CD4-positive, CD25-positive, alpha-beta regulatory T cell (primary cell): ENCODE measurements around the gene BAIAP2. TPM values are rescaled to one million over a fixed set of nuclear protein-coding genes. Genes with fewer than 3 reads are reported as not detected.

Experiments used
- ATAC-seq, 2 donors: fragments of 150-1000 bp; cut with Tn5 transposase; one replicate each; pipeline ENCODE4 v1.10.0; 2021; ENCODE audit warnings: low read depth in 2 of 2, moderate number of reproducible peaks in 2 of 2, moderate library complexity in 1 of 2
- DNase-seq, 3 donors: peaks; one replicate each; pipeline versions ENCODE4 v3.0.0 to v3.0.0-alpha.2; 2012 to 2022; ENCODE audit warnings: mixed read lengths in 1 of 3
- H3K27ac ChIP-seq: one replicate; pipeline ENCODE4 v1.7.0; 2013; ENCODE audit warnings: mild to moderate bottlenecking, low read length; ENCODE audit not compliant: insufficient read depth, poor library complexity, severe bottlenecking
- H3K27me3 ChIP-seq: one replicate; pipeline ENCODE4 v1.7.0; 2013; ENCODE audit warnings: low read length; ENCODE audit not compliant: control insufficient read depth, insufficient read depth
- H3K36me3 ChIP-seq: one replicate; pipeline ENCODE4 v1.7.0; 2013; ENCODE audit warnings: mild to moderate bottlenecking, low read length, moderate library complexity; ENCODE audit not compliant: control insufficient read depth, insufficient read depth
- H3K4me1 ChIP-seq: 2 replicates; pipeline ENCODE4 v1.7.0; 2013; ENCODE audit warnings: mild to moderate bottlenecking, low read length; ENCODE audit not compliant: insufficient read depth, control insufficient read depth, poor library complexity, severe bottlenecking
- H3K4me3 ChIP-seq: one replicate; pipeline ENCODE4 v1.7.0; 2013; ENCODE audit warnings: low read depth, mild to moderate bottlenecking, low read length, moderate library complexity
- H3K9me3 ChIP-seq, 2 experiments: 1 replicate in 1 of 2; 2 replicates in 1 of 2; pipeline ENCODE4 v1.7.0; 2013; ENCODE audit warnings: low read length in 2 of 2, mild to moderate bottlenecking in 1 of 2, moderate library complexity in 1 of 2; ENCODE audit not compliant: control insufficient read depth in 2 of 2
- H3K27ac Mint-ChIP-seq, 3 donors: one replicate each; pipeline ENCODE4 v1.8.0; 2020 to 2022; ENCODE audit warnings: mild to moderate bottlenecking in 3 of 3, mixed read lengths in 3 of 3, moderate library complexity in 2 of 3
- H3K27me3 Mint-ChIP-seq: one replicate; pipeline ENCODE4 v1.8.0; 2022; ENCODE audit warnings: mild to moderate bottlenecking, mixed read lengths
- H3K36me3 Mint-ChIP-seq: one replicate; pipeline ENCODE4 v1.8.0; 2020; ENCODE audit warnings: mixed read lengths
- H3K4me1 Mint-ChIP-seq, 4 donors: one replicate each; pipeline ENCODE4 v1.8.0; 2020 to 2022; ENCODE audit warnings: mixed read lengths in 4 of 4, mild to moderate bottlenecking in 1 of 4
- H3K4me3 Mint-ChIP-seq, 4 donors: one replicate each; pipeline ENCODE4 v1.8.0; 2020 to 2022; ENCODE audit warnings: mild to moderate bottlenecking in 4 of 4, mixed read lengths in 4 of 4, moderate library complexity in 3 of 4
- H3K9me3 Mint-ChIP-seq, 7 donors: one replicate each; pipeline ENCODE4 v1.8.0; 2020 to 2022; ENCODE audit warnings: mixed read lengths in 7 of 7, mild to moderate bottlenecking in 3 of 7, moderate library complexity in 2 of 7
- polyA plus RNA-seq, 4 donors: library from polyadenylated mRNA; unstranded; fragments of 300-500 nt; fragmentation: Illumina TruSeq; gene quantifications; one replicate each; pipeline ENCODE4 v1.2.3, GENCODE V29; 2021
- total RNA-seq: library from RNA; stranded (reverse); gene quantifications from one replicate; pipeline ENCODE4 v1.2.3, GENCODE V29; 2022

BAIAP2 gene
- total and polyA plus RNA-seq, 5 donors from 2014 or later: 1.5 to 6.8 (median 1.7) TPM

DNA sequence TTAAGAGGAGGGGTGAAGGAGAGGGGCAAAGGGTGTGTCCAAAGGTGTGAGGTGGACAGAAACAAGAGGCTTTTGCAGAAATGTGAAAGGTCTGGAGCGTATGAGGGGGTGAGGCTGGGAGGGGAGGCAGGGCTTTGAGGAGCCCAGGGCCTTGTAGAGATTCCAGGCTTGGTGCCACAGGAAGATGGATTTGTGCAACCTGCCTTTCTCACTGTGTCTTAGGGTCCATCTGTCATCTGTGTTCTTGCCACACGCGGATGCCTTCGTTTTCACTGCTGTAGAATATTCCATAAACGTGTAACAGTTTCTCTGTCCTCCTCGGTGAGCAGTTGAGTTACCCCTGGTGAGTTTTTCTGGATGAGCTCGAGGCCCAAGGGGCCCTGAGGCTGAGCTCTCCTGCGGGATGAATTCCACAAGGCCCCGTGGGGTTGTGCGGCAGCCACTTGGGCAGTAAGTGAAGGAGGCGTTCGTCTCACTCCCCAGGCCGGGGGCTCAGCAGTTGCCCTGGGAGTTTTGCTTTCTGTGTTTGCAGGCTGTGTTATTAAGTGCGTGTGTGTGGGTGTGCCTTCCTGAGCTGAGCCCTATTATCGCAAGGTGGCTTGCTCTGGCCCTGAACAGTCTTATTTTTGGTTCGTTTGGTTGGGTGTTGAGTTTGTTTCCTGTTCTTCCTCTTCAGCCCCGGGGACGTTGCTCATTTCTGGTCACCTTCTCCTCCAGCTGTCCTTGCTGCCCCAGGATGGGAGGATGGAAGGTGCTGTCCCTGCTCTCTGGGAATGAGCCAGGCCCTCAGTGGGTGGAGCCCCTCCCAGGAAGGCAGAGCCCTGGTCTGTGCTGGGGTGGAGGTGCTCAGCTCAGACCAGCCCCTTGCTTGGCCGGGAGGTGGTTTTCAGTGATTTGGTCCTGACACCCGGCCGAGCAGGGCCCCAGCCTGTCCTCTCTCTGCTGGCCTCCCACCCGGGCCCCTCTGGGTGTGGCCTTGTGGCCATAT is 28.4 kb downstream of the BAIAP2 start:
- ATAC-seq (no peak), DNase-seq (no peak)
- Histone ChIP-seq H3K27me3 (no peaks in the 10 kb centered on the region), H3K4me3 (no peak overlapping the region), H3K9me3 (no peaks in the 10 kb centered on the region), H3K36me3 (no peaks in the 10 kb centered on the region), H3K27ac (no peak overlapping the region), H3K4me1 (no peaks in the 10 kb centered on the region)
- H3K36me3 Mint-ChIP-seq: no peaks in the 10 kb centered on the region
- H3K27ac Mint-ChIP-seq: peak overlapping the region in 1 of 3 donors; percentile 65
- no peaks in the 10 kb centered on the region for H3K27me3 Mint-ChIP-seq
- H3K4me3 Mint-ChIP-seq: no peak overlapping the region
- peaks cover 0 to 1% (median 0%) of the 10 kb centered on the region in 7 donors for H3K9me3 Mint-ChIP-seq
- peaks cover 0 to 6% (median 0%) of the 10 kb centered on the region in 4 donors for H3K4me1 Mint-ChIP-seq

DNA sequence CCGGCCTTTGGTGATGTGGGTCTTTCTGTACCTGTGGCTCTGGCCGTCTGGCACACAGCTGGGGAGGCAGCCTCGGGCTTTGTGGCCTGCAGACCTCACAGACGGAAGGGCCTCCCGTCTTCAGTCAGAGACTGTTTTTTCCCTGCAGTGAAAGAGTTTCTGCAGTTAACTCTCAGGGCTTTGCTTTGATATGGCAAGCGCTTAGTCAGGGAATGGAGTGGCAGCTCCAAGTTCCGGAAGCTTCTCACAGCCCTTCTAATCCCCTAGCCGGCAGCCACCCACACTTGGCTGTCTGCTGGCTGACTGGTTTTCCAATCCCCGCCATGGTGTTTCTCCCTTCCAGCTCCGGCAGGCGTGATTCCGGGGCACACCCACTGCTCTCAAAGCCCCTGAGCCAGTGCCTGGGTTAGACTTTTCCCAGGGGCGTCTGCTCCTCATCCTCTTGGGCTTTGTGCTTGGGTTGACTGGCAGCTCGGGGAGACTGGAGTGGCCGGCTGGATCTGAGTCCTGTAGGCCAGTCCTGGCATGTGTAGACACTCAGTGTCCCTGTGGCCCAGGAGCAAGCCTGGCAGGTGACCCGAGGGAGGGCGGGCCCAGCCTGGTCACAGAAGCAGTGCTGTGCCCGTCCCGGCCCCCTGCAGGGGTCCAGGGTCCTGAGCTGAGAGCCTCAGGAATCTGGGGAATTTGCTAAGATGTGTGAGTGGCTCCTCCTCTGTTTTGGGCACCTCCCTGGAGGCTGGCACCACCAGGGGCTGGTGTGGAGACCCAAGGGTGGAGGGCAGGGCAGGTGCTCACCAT is 29.9 kb downstream of the BAIAP2 start:
- Histone ChIP-seq H3K27me3 (no peaks in the 10 kb centered on the region), H3K9me3 (no peaks in the 10 kb centered on the region), H3K36me3 (no peaks in the 10 kb centered on the region), H3K4me1 (no peaks in the 10 kb centered on the region), H3K27ac (no peak overlapping the region), H3K4me3 (no peak overlapping the region)
- peaks cover 0 to 6% (median 0%) of the 10 kb centered on the region in 4 donors for H3K4me1 Mint-ChIP-seq
- H3K36me3 Mint-ChIP-seq: no peaks in the 10 kb centered on the region
- no peaks in the 10 kb centered on the region for H3K27me3 Mint-ChIP-seq
- peaks cover 0 to 1% (median 0%) of the 10 kb centered on the region in 7 donors for H3K9me3 Mint-ChIP-seq
- ATAC-seq: no peak
- H3K4me3 Mint-ChIP-seq: no peak overlapping the region
- no peak for DNase-seq
- H3K27ac Mint-ChIP-seq: no peak overlapping the region

DNA sequence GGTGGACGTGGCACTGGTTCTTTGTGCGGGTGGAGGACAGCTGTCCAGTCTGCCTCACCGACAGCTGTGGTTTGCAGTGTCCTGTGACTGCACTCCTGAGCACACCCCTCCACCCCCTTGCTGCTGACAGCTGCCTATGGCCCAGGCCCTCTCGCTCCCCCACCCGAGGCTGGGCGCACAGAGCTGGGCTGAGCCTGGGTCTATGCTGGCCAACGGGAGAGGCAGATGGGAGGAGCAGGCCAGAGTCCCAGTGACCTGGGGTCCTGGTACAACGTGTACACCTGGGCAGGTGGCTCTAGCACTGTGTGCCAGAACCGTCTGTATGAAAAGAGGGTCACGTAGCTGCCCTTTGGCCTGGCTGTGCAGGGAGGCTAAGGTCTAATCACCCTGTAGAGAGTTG is 30.5 kb downstream of the BAIAP2 start:
- Histone ChIP-seq H3K27ac (no peak overlapping the region), H3K4me3 (no peak overlapping the region), H3K4me1 (no peaks in the 10 kb centered on the region), H3K36me3 (no peaks in the 10 kb centered on the region), H3K9me3 (no peaks in the 10 kb centered on the region), H3K27me3 (no peaks in the 10 kb centered on the region)
- ATAC-seq (no peak), DNase-seq (no peak)
- Mint-ChIP-seq H3K27me3 (no peaks in the 10 kb centered on the region), H3K27ac (no peak overlapping the region), H3K4me3 (no peak overlapping the region), H3K36me3 (no peaks in the 10 kb centered on the region), H3K4me1 (peaks cover 0 to under 1% (median 0%) of the 10 kb centered on the region in 4 donors), H3K9me3 (no peaks in the 10 kb centered on the region)

- Histone ChIP-seq H3K36me3 (no peaks in the 10 kb centered on the region), H3K9me3 (no peaks in the 10 kb centered on the region), H3K27ac (no peak overlapping the region), H3K4me1 (no peaks in the 10 kb centered on the region), H3K4me3 (no peak overlapping the region), H3K27me3 (no peaks in the 10 kb centered on the region)
- H3K4me3 Mint-ChIP-seq: no peak overlapping the region
- ATAC-seq (no peak), DNase-seq (no peak)
- H3K9me3 Mint-ChIP-seq: no peaks in the 10 kb centered on the region
- no peaks in the 10 kb centered on the region for H3K27me3 Mint-ChIP-seq
- H3K4me1 Mint-ChIP-seq: no peaks in the 10 kb centered on the region
- no peaks in the 10 kb centered on the region for H3K36me3 Mint-ChIP-seq
- H3K27ac Mint-ChIP-seq: no peak overlapping the region
Observed at GRCh38 chr17:81066072-81066471, 31.1 kb downstream of the BAIAP2 start.

DNA sequence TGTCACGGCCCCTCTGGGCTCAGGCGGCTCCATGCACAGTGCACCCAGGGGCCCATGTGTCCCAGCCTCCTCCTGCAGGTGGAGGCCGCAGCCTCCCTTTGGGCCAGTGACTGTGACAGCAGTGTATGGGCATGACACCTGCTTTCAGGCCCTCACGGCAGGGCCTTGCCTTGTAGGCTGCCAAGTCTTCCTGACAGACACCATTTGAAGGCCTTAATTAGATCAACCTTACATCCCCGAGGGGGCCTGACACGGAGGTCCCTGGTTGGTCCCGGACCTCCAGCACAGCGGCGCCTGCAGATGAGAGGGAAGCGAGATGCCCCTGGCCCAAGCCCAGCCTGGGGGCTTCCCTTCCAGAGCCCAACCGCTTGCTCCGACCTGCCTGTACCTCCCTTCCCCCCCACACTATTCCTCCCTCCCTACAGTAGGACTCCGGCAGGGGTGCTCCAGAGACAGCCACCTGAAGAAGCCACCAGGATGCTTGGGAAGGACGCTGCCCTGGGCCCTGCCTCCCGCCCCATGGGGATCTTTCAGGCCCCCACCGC is 31.9 kb downstream of the BAIAP2 start:
- Histone ChIP-seq H3K27ac (no peak overlapping the region), H3K36me3 (no peaks in the 10 kb centered on the region), H3K4me3 (no peak overlapping the region), H3K9me3 (no peaks in the 10 kb centered on the region), H3K4me1 (no peaks in the 10 kb centered on the region), H3K27me3 (no peaks in the 10 kb centered on the region)
- DNase-seq: no peak
- no peak for ATAC-seq
- no peaks in the 10 kb centered on the region for H3K4me1 Mint-ChIP-seq
- H3K4me3 Mint-ChIP-seq: no peak overlapping the region
- no peak overlapping the region for H3K27ac Mint-ChIP-seq
- H3K27me3 Mint-ChIP-seq: no peaks in the 10 kb centered on the region
- no peaks in the 10 kb centered on the region for H3K9me3 Mint-ChIP-seq
- H3K36me3 Mint-ChIP-seq: no peaks in the 10 kb centered on the region

GRCh38 chr17:81067391-81067811 is 32.5 kb downstream of the BAIAP2 start:
- H3K4me3 Mint-ChIP-seq: no peak overlapping the region
- H3K9me3 ChIP-seq: no peaks in the 10 kb centered on the region
- no peak overlapping the region for H3K4me3 ChIP-seq
- H3K4me1 ChIP-seq: no peaks in the 10 kb centered on the region
- H3K27ac ChIP-seq: no peak overlapping the region
- no peaks in the 10 kb centered on the region for H3K4me1 Mint-ChIP-seq
- no peaks in the 10 kb centered on the region for H3K27me3 Mint-ChIP-seq
- H3K27ac Mint-ChIP-seq: no peak overlapping the region
- H3K36me3 Mint-ChIP-seq: no peaks in the 10 kb centered on the region
- no peaks in the 10 kb centered on the region for H3K36me3 ChIP-seq
- H3K27me3 ChIP-seq: no peaks in the 10 kb centered on the region
- DNase-seq (no peak), ATAC-seq (no peak)
- H3K9me3 Mint-ChIP-seq: no peaks in the 10 kb centered on the region

GRCh38 chr17:81068411-81069134 is 33.6 kb downstream of the BAIAP2 start:
- ATAC-seq (no peak), DNase-seq (no peak)
- no peak overlapping the region for H3K4me3 Mint-ChIP-seq
- H3K4me1 Mint-ChIP-seq: no peaks in the 10 kb centered on the region
- H3K4me3 ChIP-seq: no peak overlapping the region
- no peak overlapping the region for H3K27ac Mint-ChIP-seq
- H3K36me3 Mint-ChIP-seq: no peaks in the 10 kb centered on the region
- H3K9me3 Mint-ChIP-seq: no peaks in the 10 kb centered on the region
- no peaks in the 10 kb centered on the region for H3K36me3 ChIP-seq
- H3K27me3 ChIP-seq: no peaks in the 10 kb centered on the region
- no peaks in the 10 kb centered on the region for H3K9me3 ChIP-seq
- H3K4me1 ChIP-seq: no peaks in the 10 kb centered on the region
- no peaks in the 10 kb centered on the region for H3K27me3 Mint-ChIP-seq
- no peak overlapping the region for H3K27ac ChIP-seq
